ENCODE data around the gene HSF4.
A peak's percentile ranks its signal among the peaks of the same experiment; 100 is the strongest.

The HSF4 gene

GRCh38 chr16:67150047-67150832 is 14.3 kb upstream of the HSF4 start:
- Histone ChIP-seq H3K27ac (peak overlapping the region; percentile 87 to 91), H3K4me3 (peak overlapping the region; percentile 75)
- peak; percentile 75 for DNase-seq (ENCODE audit: low spot score)
- TF ChIP-seq CTCF (IDR thresholded peaks at IDR 0.05): no peak

GRCh38 chr16:67150833-67151396 is 13.6 kb upstream of the HSF4 start, which contains the start of gene B3GNT9:
B3GNT9 (minus strand) TSS chr16:67150998; CDS start chr16:67150485, 513 bp downstream.
- peak; percentile 85 for DNase-seq (ENCODE audit: low spot score)
- H3K27ac ChIP-seq: peak within 1 kb of the TSS; percentile 87 to 91

GRCh38 chr16:67151431-67152097 is 13.0 kb upstream of the HSF4 start:
- no peak for DNase-seq (ENCODE audit: low spot score)
- peak overlapping the region; percentile 75 for H3K4me3 ChIP-seq
- peak overlapping the region; percentile 87 to 91 for H3K27ac ChIP-seq
- no peak for TF ChIP-seq CTCF (IDR thresholded peaks at IDR 0.05)

More at GRCh38 chr16:67150833-67151396, 13.6 kb upstream of the HSF4 start, which contains the start of gene B3GNT9:
- H3K4me3 ChIP-seq: peak within 1 kb of the TSS; percentile 75
- no peak for TF ChIP-seq CTCF (IDR thresholded peaks at IDR 0.05)

GRCh38 chr16:67154578-67155294 is 9.8 kb upstream of the HSF4 start:
- Histone ChIP-seq H3K27ac (no peak overlapping the region), H3K4me3 (peak overlapping the region; percentile 65)
- TF ChIP-seq CTCF (IDR thresholded peaks at IDR 0.05): no peak
- DNase-seq (ENCODE audit: low spot score): no peak

- DNase-seq (ENCODE audit: low spot score): peak; percentile 80
- TF ChIP-seq CTCF (IDR thresholded peaks at IDR 0.05): peak; percentile 99
Observed at GRCh38 chr16:67155295-67156142, 9.0 kb upstream of the HSF4 start.

More at GRCh38 chr16:67155295-67156142, 9.0 kb upstream of the HSF4 start:
- Histone ChIP-seq H3K27ac (no peak overlapping the region), H3K4me3 (peak overlapping the region; percentile 65)

Data from coronary artery (tissue), 2 donors.